Suprapubic skin (tissue), 4 donors: ENCODE measurements around the gene SLCO2A1. TPM values are rescaled to one million over a fixed set of nuclear protein-coding genes. Genes with fewer than 3 reads are reported as not detected.
A peak's percentile ranks its signal among the peaks of the same experiment; 100 is the strongest.

Source experiments
- DNase-seq, 2 donors: peaks; one replicate each; pipeline ENCODE4 v3.0.0-alpha.2; 2019; ENCODE audit warnings: low spot score in 2 of 2
- H3K27ac ChIP-seq: fragments of 200-600 bp; sonication (generic); one replicate; pipeline ENCODE4 v1.5.1; 2019
- H3K27me3 ChIP-seq: fragments of 200-600 bp; sonication (generic); one replicate; pipeline ENCODE4 v1.5.1; 2019
- H3K36me3 ChIP-seq: fragments of 200-600 bp; sonication (generic); one replicate; pipeline ENCODE4 v1.5.1; 2019
- H3K4me1 ChIP-seq: fragments of 200-600 bp; sonication (generic); one replicate; pipeline ENCODE4 v1.5.1; 2019
- H3K4me3 ChIP-seq: fragments of 200-600 bp; sonication (generic); one replicate; pipeline ENCODE4 v1.5.1; 2019; ENCODE audit warnings: mild to moderate bottlenecking
- H3K9me3 ChIP-seq: fragments of 200-600 bp; sonication (generic); one replicate; pipeline ENCODE4 v1.5.1; 2019
- CTCF ChIP-seq, 2 donors: fragments of 200-600 bp in 1 of 2; fragments of 450-650 bp in 1 of 2; sonication (generic) in 1 of 2; IDR thresholded peaks; one replicate each; pipeline ENCODE4 v1.5.1; 2016 to 2019; ENCODE audit warnings: antibody characterized with exemption in 2 of 2, mild to moderate bottlenecking in 1 of 2, moderate library complexity in 1 of 2
- EP300 ChIP-seq: sonication (generic); formaldehyde crosslinking; IDR thresholded peaks from one replicate; pipeline ENCODE4 v1.6.1; 2017; ENCODE audit warnings: antibody characterized with exemption
- POLR2A ChIP-seq, 2 donors: fragments of 450-650 bp; IDR thresholded peaks; one replicate each; pipeline ENCODE4 v1.6.1; 2017; ENCODE audit warnings: antibody characterized with exemption in 2 of 2, mild to moderate bottlenecking in 2 of 2, moderate library complexity in 2 of 2
- POLR2AphosphoS5 ChIP-seq, 3 donors: sonication (generic); formaldehyde crosslinking; IDR thresholded peaks; one replicate each; pipeline ENCODE4 v1.6.1; 2017; ENCODE audit warnings: antibody characterized with exemption in 3 of 3
- WGBS: methylation state at CpG from one replicate; pipeline ENCODE4 v1.1.5; 2018; 5-methylcytosine and 5-hydroxymethylcytosine counted together
- total RNA-seq, 4 donors: library from RNA; depleted of rRNA; stranded (reverse); fragments of >200 nt; gene quantifications; one replicate each; pipeline ENCODE4 v1.1.0, GENCODE V29; 2016

SLCO2A1 gene
- total RNA-seq, 4 donors from 2014 or later = 25.0 to 38.7 (median 29.4) TPM

DNA sequence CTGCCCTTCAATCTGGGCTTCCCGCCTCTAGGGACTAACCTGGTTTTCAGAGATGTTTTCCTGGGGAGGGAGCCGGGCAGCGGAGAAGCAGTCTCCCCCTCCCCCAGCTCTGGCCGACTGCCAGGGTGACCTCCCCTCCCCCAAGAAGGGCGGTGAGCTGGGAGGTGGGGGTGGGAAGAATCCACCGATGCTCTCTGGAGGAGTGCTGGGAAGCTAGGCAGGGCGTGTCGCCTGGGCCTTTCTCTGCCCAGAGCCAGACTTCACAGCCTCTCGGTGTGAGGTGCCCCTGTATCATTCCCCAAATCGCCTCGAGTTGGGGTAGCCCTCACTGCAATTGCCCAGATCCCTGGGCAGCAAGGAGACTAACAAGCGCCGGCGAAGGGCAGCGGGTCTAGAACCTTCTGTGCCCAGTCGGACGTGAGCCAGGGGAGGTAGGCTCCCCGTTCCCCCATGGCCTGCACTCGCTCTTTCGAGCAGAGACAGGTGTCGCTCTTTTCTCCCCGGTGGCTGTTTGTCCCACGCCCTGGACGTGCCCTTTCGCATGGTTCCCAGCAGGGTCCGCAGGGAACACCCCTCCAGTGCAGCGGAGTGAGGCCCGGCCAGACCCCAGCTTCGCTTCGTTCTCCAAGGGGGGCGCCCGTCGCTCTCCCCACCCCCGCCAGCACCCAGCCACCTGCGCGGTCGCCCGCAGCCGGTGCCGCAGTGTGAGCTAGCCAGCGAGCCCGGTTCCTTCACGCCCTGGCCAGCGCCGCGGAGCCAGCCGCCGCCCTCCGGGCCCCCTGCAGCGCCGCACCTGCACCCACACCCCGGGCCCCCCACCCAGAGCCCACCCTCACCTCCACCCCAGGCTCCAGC, 135.1 kb downstream of the SLCO2A1 start:
- Histone ChIP-seq H3K9me3 (no peaks in the 10 kb centered on the region), H3K4me3 (peak overlapping the region; percentile 83), H3K4me1 (peaks cover 17% of the 10 kb centered on the region), H3K27me3 (peaks cover 26% of the 10 kb centered on the region), H3K27ac (no peak overlapping the region), H3K36me3 (no peaks in the 10 kb centered on the region)
- TF ChIP-seq POLR2AphosphoS5 (IDR thresholded peaks at IDR 0.05) (no peak), CTCF (IDR thresholded peaks at IDR 0.05) (no peak), EP300 (no peak), POLR2A (IDR thresholded peaks at IDR 0.05) (no peak)
- WGBS = no CpG with 5 or more reads among the region's 52 CpGs
- DNase-seq = no peak

GRCh38 chr3:133893683-133894352, 135.9 kb downstream of the SLCO2A1 start:
- H3K4me3 ChIP-seq = no peak overlapping the region
- TF ChIP-seq CTCF (IDR thresholded peaks at IDR 0.05) (no peak), EP300 (no peak), POLR2A (IDR thresholded peaks at IDR 0.05) (no peak), POLR2AphosphoS5 (IDR thresholded peaks at IDR 0.05) (no peak)
- peaks cover 26% of the 10 kb centered on the region for H3K27me3 ChIP-seq
- H3K9me3 ChIP-seq = no peaks in the 10 kb centered on the region
- no peak for DNase-seq
- peaks cover 17% of the 10 kb centered on the region for H3K4me1 ChIP-seq
- H3K27ac ChIP-seq = no peak overlapping the region
- H3K36me3 ChIP-seq = no peaks in the 10 kb centered on the region
- WGBS = 91% methylated on average over 6 of the region's 6 CpGs

GRCh38 chr3:133892541-133893231, 137.0 kb downstream of the SLCO2A1 start:
- H3K27me3 ChIP-seq = peaks cover 26% of the 10 kb centered on the region
- H3K36me3 ChIP-seq = no peaks in the 10 kb centered on the region
- WGBS = 85% methylated on average over 6 of the region's 6 CpGs
- H3K9me3 ChIP-seq = no peaks in the 10 kb centered on the region
- no peak overlapping the region for H3K4me3 ChIP-seq
- TF ChIP-seq POLR2A (IDR thresholded peaks at IDR 0.05) (no peak), EP300 (no peak), POLR2AphosphoS5 (IDR thresholded peaks at IDR 0.05) (no peak), CTCF (IDR thresholded peaks at IDR 0.05) (no peak)
- H3K27ac ChIP-seq = no peak overlapping the region
- peaks cover 17% of the 10 kb centered on the region for H3K4me1 ChIP-seq
- DNase-seq = no peak

DNA sequence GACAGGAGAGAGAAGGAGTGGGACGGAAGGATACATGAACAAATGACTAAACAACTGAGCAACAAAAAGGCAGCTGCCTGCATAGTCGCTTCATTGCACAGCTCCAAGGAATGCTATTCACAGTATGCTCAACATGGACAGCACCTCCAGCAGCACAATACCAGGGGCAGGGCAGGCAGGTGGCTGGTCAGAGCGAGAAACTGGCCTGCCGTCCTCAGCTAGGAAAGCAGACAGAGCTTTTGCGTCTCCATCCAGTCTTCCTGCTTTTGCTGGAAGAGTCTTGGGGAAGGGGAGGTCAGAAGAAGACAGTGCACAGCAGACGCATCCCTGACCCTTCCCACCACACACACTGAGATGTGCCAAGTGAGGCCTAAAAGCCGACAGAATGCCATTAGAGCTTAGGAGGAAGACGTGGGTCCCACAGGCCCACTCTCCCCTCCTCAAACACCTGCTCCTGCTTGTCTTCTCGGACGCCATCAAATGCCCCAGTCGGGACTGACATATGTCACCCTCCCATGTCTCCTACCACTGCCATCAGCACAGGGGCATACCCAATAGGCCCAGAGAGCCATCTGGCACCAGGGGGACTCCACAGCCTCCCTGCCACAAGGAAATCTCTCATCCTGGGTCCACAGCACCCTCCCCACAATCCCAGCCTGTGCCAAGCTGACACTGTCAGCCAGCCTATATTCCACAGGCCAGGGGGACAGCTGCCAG, 137.9 kb downstream of the SLCO2A1 start:
- DNase-seq = no peak
- Histone ChIP-seq H3K36me3 (no peaks in the 10 kb centered on the region), H3K9me3 (no peaks in the 10 kb centered on the region), H3K4me3 (no peak overlapping the region), H3K4me1 (peaks cover 17% of the 10 kb centered on the region), H3K27me3 (peaks cover 26% of the 10 kb centered on the region), H3K27ac (no peak overlapping the region)
- 89% methylated on average over 10 of the region's 11 CpGs for WGBS
- TF ChIP-seq POLR2AphosphoS5 (IDR thresholded peaks at IDR 0.05) = no peak
- no peak for TF ChIP-seq POLR2A (IDR thresholded peaks at IDR 0.05)
- no peak for TF ChIP-seq EP300
- TF ChIP-seq CTCF (IDR thresholded peaks at IDR 0.05) = no peak
